ENCODE measurements around the gene RPL11.
"Not testable (repeated sequence)": the region's sequence is repeated elsewhere in the genome, so short reads cannot be mapped to it uniquely, and the experiment has no call there.

The RPL11 gene

GRCh38 chr1:23732363-23733224, 41.0 kb downstream of the RPL11 start:
- no peak for DNase-seq

GRCh38 chr1:23733281-23733680, 41.7 kb downstream of the RPL11 start:
- not testable (repeated sequence) for DNase-seq

- no peak for DNase-seq
These were observed 45.0 kb downstream of the RPL11 start for GRCh38 chr1:23736437-23737134.

DNA sequence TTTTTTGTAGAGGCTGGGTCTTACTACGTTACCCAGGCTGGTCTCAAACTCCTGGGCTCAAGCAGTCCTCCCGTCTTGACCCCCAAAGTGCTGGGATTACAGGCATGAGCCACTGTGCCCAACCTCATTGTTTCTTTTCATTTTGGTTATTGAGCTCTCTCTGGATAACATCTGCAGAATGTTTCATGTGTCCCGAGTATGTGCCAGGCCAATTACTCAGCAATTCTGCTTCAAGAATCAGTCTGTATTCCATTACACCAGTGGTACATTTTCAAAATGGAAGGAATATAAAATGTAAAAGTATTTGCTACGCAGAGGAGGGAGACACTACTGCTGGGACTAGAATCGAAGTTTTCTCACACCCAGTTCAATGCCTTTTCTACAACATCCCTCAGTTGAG, 50.0 kb downstream of the RPL11 start:
- no peak for DNase-seq

GRCh38 chr1:23742670-23743286, 51.2 kb downstream of the RPL11 start:
- peak in 7 of 56 donors; percentile 23 to 56 (median 51) for DNase-seq

- peak in 53 of 56 donors; percentile 20 to 84 (median 55) for DNase-seq
These were observed 51.9 kb downstream of the RPL11 start, which contains the start of gene ELOA for GRCh38 chr1:23743287-23744152. ELOA (plus strand) TSS chr1:23743471; CDS start chr1:23743504, 33 bp downstream.

DNA sequence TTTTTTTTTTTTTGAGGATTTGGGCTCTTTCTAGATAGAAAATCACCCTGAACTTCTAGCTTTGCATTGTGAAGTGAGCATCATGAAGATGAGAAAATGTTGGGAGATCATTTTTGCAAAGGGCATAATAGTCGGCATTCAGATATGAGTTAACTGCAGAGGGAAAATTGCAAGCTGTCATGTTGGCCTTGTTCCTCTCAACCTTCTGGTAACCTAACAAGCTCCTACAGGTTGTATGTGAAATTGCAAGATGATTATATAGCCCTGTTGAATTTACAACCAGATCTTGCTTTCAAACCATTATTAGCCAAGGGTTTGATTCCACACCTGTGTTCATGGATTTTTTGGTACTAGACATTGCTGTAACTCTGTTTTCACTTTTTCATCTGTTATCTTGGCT, 53.9 kb downstream of the RPL11 start:
- no peak for DNase-seq
